GM12873 (cell line): ENCODE data around the gene EIF2S1.

Experiments
- TF ChIP-seq, protein P1 (sequence below): IDR thresholded peaks from 2 replicates; pipeline ENCODE4 v1.5.1; 2012; ENCODE audit warnings: low read depth, mild to moderate bottlenecking, moderate library complexity, low read length, control low read depth; ENCODE audit not compliant: insufficient read depth; ENCODE audit errors: missing control alignments

EIF2S1 gene

GRCh38 chr14:67359775-67360469 lies at the start of gene EIF2S1, which contains the start of gene ATP6V1D:
EIF2S1 (plus strand) TSS chr14:67360328; CDS start chr14:67364768, 4,440 bp downstream.
ATP6V1D (minus strand) TSS chr14:67359804; CDS start chr14:67359698, 106 bp downstream.
- TF ChIP-seq, protein P1, sequence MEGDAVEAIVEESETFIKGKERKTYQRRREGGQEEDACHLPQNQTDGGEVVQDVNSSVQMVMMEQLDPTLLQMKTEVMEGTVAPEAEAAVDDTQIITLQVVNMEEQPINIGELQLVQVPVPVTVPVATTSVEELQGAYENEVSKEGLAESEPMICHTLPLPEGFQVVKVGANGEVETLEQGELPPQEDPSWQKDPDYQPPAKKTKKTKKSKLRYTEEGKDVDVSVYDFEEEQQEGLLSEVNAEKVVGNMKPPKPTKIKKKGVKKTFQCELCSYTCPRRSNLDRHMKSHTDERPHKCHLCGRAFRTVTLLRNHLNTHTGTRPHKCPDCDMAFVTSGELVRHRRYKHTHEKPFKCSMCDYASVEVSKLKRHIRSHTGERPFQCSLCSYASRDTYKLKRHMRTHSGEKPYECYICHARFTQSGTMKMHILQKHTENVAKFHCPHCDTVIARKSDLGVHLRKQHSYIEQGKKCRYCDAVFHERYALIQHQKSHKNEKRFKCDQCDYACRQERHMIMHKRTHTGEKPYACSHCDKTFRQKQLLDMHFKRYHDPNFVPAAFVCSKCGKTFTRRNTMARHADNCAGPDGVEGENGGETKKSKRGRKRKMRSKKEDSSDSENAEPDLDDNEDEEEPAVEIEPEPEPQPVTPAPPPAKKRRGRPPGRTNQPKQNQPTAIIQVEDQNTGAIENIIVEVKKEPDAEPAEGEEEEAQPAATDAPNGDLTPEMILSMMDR, result peak; percentile 97

DNA sequence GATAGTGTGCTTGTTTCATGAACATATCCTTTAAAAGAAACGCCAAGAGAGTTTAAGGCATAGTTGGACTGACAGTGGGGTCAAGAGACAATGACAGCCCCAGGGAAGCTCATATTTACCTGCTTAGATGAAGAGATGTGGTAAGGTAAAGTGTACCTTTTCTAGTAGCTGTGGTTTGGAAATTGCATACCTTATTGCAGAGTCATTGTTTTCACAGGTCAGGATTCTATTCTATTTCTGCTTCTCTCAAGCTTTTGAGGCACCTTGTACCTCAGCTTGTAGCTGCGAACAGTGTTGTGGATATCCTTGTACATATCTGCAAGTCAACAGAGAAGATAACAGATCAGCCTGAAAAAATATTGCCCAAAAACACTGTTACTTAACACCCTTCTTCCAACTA lies 48.3 kb upstream of the EIF2S1 start:
- TF ChIP-seq, protein P1, result no peak

DNA sequence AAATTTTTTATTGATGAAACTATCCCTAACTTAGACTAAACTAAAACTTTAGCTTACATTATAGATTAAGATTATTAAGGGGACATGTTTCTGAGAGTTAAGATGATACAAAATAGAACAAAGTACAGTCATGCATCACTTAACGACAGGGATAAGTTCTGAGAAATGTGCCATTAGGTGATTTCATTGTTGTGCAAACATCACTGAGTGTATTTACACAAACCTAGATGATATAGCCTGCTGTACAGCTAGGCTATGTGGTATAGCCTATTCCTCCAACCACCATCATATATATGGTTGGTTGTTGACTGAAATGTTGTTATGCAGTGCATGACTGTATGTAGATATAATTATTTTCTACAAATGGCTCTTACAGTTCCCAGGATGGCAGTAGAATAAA lies 47.0 kb upstream of the EIF2S1 start:
- TF ChIP-seq, protein P1, result no peak

- TF ChIP-seq, protein P1, result no peak
Observed at GRCh38 chr14:67317822-67318221, 42.3 kb upstream of the EIF2S1 start.

DNA sequence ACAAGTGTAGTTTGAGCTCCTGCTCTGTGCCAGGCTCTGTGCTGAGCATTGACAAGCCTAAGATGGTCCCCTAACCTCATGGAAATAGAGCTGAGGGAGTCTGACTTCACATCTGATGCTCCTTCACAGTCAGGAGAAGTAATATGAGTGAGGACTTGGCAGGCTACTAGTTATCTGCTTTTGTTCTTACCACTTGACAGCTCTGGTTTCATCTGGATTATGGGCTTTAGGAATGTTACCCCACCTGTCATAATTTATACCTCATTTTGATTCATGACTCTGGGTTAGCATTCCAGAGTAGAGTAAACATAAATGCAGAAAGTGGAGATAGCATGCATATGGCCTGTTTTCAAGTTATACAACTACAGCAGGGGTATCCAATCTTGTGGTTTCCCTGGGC lies 41.0 kb upstream of the EIF2S1 start:
- TF ChIP-seq, protein P1, result no peak

- TF ChIP-seq, protein P1, result no peak
Observed at GRCh38 chr14:67331368-67332125, 28.6 kb upstream of the EIF2S1 start.

DNA sequence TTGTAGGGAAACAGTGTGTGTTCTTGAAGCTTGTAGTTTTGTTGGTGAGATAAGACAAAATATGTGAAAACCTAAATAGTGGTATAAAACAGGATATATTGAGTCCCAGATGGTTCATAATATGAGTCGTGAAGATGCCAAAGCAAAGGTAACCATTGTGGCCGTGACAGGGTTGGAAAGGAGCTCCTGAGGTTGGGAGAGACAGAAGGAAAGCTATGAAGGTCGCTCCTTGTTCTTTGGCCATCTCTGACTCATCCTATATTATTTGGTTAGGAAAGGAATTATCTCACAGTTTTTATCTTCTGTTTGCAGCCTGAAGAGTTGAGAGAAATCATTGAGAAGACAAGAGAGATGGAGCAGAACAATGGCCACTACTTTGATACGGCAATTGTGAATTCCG lies 27.7 kb upstream of the EIF2S1 start:
- TF ChIP-seq, protein P1, result no peak
